C4-2B (cell line): ENCODE results near the gene CAPN7.

Experiments used
- H3K27ac ChIP-seq: fragments of 450-650 bp; 2 replicates; pipeline ENCODE4 v1.5.1; 2017
- CTCF ChIP-seq: fragments of 450-650 bp; conservative IDR thresholded peaks from 2 replicates; pipeline ENCODE4 v1.5.1; 2017; ENCODE audit warnings: mild to moderate bottlenecking
- ZFX ChIP-seq: fragments of 450-650 bp; IDR thresholded peaks from 2 replicates; pipeline ENCODE4 v1.6.1; 2017

CAPN7 gene

GRCh38 chr3:15276028-15276724 lies 70.1 kb downstream of the CAPN7 start:
- no peak overlapping the region for H3K27ac ChIP-seq
- TF ChIP-seq ZFX (no peak), CTCF (no peak)

- TF ChIP-seq CTCF (no peak), ZFX (no peak)
- no peak overlapping the region for H3K27ac ChIP-seq
Measured at GRCh38 chr3:15277861-15278500, 71.9 kb downstream of the CAPN7 start.

- TF ChIP-seq ZFX = no peak
- no peak for TF ChIP-seq CTCF
- no peak overlapping the region for H3K27ac ChIP-seq
Measured at GRCh38 chr3:15279205-15279604, 73.2 kb downstream of the CAPN7 start.

GRCh38 chr3:15279671-15280402 lies 73.8 kb downstream of the CAPN7 start:
- TF ChIP-seq CTCF (no peak), ZFX (no peak)
- H3K27ac ChIP-seq = no peak overlapping the region

GRCh38 chr3:15280853-15281532 lies 74.9 kb downstream of the CAPN7 start:
- H3K27ac ChIP-seq = no peak overlapping the region
- TF ChIP-seq CTCF = no peak
- no peak for TF ChIP-seq ZFX

GRCh38 chr3:15281817-15282216 lies 75.8 kb downstream of the CAPN7 start:
- no peak overlapping the region for H3K27ac ChIP-seq
- no peak for TF ChIP-seq ZFX
- no peak for TF ChIP-seq CTCF

GRCh38 chr3:15283702-15284101 lies 77.7 kb downstream of the CAPN7 start:
- H3K27ac ChIP-seq = no peak overlapping the region
- TF ChIP-seq ZFX (no peak), CTCF (no peak)
